NCI-H1092 (cell line): ENCODE measurements around the gene TPGS1.

Experiments used
- DNase-seq: peaks from one replicate; lab custom pipeline; 2025; lab: John Stamatoyannopoulos, UW

Gene TPGS1, protein sequence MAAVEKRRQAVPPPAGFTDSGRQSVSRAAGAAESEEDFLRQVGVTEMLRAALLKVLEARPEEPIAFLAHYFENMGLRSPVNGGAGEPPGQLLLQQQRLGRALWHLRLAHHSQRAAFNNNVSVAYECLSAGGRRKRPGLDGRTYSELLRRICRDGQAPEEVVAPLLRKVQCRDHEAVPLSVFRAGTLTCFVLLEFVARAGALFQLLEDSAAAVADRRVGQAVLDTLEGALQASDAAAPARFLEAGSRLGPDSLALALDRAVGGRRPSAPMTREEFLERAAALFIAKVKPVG

DNA sequence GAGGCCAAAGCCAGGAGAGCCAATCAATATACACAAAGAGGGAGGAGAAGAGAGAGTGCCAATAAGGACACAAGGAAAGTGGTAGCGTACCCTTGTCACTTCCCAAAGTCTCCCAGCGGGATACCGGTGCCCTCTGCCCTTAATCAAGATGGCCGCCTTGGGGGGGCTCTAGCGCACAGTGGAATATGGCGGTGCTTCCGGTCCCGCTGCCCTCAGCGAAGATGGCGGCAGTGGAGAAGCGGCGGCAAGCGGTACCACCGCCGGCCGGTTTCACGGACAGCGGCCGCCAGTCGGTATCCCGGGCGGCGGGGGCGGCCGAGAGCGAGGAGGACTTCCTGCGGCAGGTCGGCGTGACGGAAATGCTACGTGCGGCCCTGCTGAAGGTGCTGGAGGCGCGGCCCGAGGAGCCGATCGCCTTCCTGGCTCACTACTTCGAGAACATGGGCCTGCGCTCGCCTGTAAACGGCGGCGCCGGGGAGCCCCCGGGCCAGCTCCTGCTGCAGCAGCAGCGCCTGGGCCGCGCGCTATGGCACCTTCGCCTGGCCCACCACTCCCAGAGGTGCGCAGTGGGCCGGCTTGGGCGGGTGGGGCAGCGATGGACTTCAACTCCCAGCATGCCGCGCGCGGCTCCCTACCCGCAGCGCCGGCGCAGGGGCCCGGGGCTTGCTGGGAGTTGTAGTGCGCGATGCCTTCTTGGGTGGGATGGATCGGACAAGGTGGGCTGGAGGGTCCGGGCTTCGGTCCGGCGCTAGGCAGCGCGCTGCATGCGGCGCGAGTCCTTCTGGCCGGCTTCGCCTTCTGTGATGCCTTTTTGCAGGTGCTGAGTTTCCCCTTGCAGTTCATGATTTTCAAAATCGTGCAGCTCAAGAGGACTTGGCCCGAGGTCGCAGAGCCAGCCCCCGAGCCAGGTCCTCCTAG lies at the start of gene TPGS1:
Gene TPGS1, plus strand, starts transcription at position 212 of the 918 bp plus-strand sequence. Its CDS starts 10 bp downstream, at position 222.
- peak; percentile 69 for DNase-seq

- DNase-seq: no peak
Observed at GRCh38 chr19:457636-458035, 49.7 kb upstream of the TPGS1 start.

GRCh38 chr19:458091-459042 lies 48.9 kb upstream of the TPGS1 start:
- no peak for DNase-seq

DNA sequence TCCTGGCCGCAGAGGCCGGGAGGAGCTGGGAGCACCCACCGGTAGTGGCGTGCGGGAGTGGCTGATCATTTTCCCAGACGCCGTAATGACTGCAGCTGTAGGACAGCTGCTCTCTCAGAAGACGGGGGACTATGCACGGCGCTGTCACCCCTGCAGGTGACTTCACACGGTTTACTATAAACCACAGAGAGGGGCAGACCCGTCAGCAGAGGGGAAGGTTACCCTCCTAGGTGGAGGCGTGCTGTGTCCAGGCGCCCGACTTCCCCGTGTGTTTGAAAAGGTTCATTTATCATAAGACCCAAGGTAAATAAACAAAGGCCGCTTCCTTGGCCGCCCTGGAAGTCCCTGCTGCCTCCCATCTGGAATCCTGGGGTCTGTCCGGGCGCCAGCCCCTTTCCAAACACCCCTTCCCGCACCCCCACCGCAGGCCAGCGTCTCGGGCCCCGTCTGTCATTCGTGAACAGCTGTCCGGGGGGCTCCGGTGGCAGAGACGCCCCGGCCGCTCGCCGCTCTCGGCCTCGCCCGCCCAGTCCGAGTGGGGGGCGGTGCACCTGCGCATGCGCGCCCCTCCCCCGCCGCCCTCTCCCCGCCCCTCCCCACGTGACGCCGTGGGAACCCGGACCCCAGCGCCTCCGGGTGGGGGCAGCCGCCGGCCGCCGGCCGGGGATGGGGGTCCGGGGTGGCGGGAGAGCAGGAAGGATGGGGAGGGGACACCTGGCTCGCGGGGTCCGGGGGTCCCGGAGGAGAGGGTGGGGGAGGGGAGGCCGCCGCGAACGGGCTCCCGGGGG lies 47.4 kb upstream of the TPGS1 start:
- peak; percentile 48 for DNase-seq

DNA sequence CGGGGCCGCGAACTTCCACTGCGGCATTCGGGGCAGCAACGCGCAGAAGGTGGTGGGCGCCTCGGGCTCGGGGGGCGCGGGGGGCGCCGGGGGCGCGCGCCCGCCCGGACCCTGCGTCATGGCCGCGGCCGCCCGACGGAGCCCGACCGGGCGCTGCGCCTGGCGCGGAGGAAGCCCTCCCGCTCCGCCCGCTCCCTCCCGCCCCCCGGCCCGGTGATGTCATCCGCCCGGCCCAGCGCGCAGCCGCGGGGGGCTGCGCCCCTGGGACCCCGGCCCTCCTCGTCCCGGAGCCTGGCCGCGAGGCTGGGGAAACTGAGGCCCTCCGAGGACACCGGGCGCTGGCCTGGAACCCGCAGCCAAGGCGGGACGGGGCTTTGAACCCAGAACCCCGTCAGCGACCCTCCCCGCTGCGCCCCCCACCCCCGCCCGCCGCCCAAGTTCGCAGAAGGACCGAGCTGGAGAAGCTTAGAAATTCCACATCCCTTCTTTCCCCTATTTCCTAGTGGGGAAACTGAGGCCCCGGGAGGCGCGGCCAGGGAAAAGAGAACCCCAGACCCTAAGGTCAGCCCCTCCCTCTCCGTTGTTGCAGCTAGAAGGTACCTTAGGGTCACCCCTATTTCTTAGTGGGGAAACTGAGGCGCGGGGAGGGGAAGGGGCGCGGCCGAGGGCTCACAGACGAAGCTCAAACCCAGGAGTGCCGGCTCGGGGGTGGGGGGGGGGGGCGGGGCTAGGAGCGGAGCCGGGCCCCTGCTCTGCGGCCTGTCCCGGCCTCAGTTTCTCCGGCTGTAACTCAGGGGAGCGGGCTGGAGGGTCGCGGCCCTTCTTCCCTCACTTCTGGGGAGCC lies 46.2 kb upstream of the TPGS1 start, which contains the start of gene SHC2:
Gene SHC2, minus strand, starts transcription at position 157 of the 844 bp plus-strand sequence. Its CDS starts 37 bp downstream, at position 120.
- no peak for DNase-seq

GRCh38 chr19:461721-462551 lies 45.4 kb upstream of the TPGS1 start:
- peak; percentile 58 for DNase-seq

DNA sequence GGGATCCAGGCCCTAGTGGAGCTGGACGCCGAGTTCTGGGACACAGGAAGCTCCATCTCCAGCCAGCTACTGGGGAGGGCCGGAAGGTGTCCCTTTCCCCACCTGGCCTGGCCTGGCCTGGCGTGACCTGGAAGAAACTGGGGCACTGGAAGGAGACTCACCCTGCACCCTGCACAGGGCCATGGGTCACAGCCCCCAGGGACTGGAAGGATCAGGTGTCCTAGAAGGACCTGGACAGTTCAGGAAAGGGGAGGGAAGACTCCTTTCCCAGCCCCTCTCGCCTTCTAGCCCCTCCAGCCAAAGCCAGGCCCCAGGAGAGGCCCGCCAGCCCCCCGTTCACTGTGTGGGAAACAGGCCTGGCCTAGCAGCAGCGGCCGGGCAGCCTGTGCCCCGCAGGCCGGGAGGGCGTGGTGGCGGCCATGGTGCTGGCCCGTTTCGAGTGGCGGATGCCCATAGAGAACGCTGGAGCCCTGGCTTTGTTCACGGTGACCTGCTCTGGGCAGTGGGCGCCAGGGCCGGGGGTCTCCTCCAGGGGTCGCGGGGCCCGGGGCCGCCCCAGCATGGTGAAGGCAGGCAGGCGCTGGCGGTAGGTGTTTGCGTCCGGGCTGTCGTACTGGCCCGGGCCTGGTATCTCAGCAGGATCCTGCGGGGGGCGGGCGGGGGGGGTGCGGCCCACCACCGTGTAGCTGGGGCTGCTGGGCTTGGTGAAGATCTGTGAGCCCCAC lies 43.7 kb upstream of the TPGS1 start:
- no peak for DNase-seq

GRCh38 chr19:464208-464545 lies 43.1 kb upstream of the TPGS1 start:
- no peak for DNase-seq

DNA sequence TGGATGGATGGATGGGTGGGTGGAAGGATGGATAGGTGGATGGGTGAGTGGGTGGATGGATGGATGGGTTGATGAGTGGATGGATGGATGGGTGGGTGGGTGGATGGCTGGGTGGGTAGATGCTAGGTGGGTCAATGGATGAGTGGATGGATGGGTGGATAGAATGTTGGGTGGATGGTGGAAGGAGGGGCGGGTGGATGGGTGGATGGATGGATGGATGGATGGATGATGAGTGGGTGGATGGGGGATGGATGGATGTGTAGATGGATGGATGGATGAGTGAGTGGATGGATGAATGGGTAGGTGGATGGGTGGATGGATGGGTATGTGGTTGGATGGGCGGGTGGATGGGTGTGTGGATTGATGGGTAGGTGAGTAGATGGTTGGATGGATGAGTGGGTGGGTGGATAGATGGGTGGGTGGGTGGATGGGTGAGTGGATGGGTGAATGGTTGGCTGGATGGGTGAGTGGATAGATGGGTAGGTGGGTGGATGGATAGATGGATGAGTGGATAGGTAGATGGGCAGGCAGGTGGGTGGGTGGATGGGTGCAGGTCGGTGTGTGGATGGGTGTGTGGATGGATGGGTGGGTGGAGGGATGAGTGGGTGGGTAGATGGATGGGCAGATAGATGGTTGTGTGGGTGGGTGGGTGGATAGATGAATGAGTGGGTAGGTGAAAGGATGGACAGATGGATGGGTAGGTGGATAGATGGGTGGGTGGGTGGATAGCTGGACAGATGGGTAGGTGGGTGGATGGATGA lies 42.1 kb upstream of the TPGS1 start:
- DNase-seq: no peak

GRCh38 chr19:467554-467953 lies 39.7 kb upstream of the TPGS1 start:
- DNase-seq: no peak

DNA sequence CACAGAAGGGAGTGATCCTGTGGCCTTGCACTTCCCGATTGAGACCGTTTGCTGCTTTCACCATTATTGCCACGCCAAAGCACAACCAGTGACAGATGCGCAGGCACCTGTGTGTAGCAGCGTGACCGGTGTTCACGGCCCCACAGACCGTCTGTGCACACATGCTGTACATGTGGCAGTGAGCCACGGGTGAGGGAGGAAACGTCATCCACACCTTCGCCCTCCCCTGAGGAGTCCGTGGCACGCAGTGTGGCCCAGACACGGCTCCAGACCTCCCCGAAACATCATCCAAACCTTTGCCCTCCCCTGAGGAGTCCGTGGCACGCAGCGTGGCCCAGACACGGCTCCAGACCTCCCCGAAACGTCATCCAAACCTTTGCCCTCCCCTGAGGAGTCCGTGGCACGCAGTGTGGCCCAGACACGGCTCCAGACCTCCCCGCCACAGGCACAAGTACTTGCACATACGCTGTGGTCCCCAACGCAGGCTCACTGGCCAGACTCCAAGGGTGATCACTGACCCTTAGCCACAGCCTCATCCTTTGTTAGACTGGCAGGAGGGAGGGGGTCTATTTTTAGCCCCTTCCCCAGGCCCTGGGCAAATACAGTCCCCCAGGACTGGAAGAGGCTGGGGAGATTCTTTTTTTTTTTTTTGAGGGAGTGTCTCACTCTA lies 38.6 kb upstream of the TPGS1 start:
- DNase-seq: no peak

DNA sequence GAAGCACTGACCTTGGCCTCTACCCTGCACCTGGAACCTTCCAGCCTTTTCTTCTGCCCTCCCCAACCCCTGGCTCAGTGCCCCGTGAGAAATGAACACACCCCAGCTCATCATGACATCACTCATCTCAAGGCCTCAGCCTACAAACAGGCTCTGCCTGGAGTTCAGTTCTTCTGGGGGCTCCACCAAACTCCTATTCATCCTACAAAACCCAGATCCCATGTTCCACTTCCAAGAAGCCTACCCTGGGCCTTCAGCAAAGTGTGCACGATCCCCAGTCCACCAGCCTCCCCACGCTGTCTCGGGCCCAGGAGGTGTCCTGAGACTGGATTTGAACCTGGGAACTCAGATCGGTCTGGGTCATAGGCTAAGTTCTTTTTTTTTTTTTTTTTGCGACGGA lies 37.5 kb upstream of the TPGS1 start:
- DNase-seq: no peak

DNA sequence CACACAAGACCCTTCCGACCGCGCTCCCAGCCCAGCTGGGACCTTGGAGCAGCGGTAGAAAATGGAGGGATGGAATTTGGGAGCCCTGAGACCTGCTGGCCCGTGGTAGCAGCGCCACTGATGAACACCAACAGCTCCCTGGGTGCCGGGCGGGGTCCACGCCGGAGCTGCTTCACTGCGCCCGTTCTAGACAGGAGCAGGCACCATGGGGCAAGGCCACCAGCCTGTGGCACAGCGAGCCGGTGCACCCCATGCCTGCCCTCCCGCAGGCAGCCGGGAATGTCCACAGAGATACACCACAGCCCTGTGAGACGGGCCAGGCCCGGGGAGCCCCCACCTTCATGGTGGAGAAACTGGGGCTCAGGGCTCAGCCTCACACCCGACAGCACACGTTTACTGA lies 36.6 kb upstream of the TPGS1 start:
- no peak for DNase-seq

GRCh38 chr19:472005-472858 lies 35.1 kb upstream of the TPGS1 start:
- no peak for DNase-seq

- DNase-seq: no peak
Observed at GRCh38 chr19:474126-475078, 32.9 kb upstream of the TPGS1 start.
